Colonic mucosa (tissue), 4 donors: ENCODE data around the gene RBFOX2. TPM values are rescaled to one million over a fixed set of nuclear protein-coding genes. Genes with fewer than 3 reads are reported as not detected.

ENCODE experiments used
- DNase-seq: peaks from one replicate; pipeline ENCODE4 v3.0.0-alpha.2; 2020
- H3K27ac ChIP-seq: fragments of 200-600 bp; one replicate; pipeline ENCODE4 v1.8.0; 2021
- H3K27me3 ChIP-seq: fragments of 200-600 bp; one replicate; pipeline ENCODE4 v1.8.0; 2021
- H3K36me3 ChIP-seq: fragments of 200-600 bp; one replicate; pipeline ENCODE4 v1.8.0; 2021
- H3K4me1 ChIP-seq: fragments of 200-600 bp; one replicate; pipeline ENCODE4 v1.8.0; 2021; ENCODE audit warnings: mild to moderate bottlenecking
- H3K4me3 ChIP-seq: fragments of 200-600 bp; one replicate; pipeline ENCODE4 v1.8.0; 2021
- H3K9ac ChIP-seq, 2 donors: one replicate each; pipeline ENCODE4 v1.7.0; 2013; ENCODE audit warnings: control low read depth in 2 of 2, low read depth in 2 of 2, low read length in 2 of 2
- H3K9me3 ChIP-seq: fragments of 200-600 bp; one replicate; pipeline ENCODE4 v1.8.0; 2021
- intact Hi-C: fragments of 100-400 bp; cut with DNase I; formaldehyde crosslinking; loops from one replicate; pipeline ENCODE4 v1.14.1; 2022
- total RNA-seq, 2 donors: library from RNA; stranded (reverse); fragmentation: NEBNext Ultra II Directional in 1 of 2; extraction: Animal tissue kit (Norgen Biotek cat#: 25700) in 1 of 2; gene quantifications; one replicate each; pipeline ENCODE4 v1.2.1, GENCODE V29; 2021
- TF ChIP-seq, protein P1 (sequence below): fragments of 200-600 bp; IDR thresholded peaks from one replicate; pipeline ENCODE4 v1.8.0; 2022; ENCODE audit warnings: antibody characterized with exemption, mild to moderate bottlenecking
- donor health status: healthy.
- donor health status: DM: no; HTN: no; CAD: no.
- donor health status: DM: no; HTN: no; CAD: no.

RBFOX2 gene
- total RNA-seq, 2 donors from 2014 or later: 44.4 to 60.2 TPM

DNA sequence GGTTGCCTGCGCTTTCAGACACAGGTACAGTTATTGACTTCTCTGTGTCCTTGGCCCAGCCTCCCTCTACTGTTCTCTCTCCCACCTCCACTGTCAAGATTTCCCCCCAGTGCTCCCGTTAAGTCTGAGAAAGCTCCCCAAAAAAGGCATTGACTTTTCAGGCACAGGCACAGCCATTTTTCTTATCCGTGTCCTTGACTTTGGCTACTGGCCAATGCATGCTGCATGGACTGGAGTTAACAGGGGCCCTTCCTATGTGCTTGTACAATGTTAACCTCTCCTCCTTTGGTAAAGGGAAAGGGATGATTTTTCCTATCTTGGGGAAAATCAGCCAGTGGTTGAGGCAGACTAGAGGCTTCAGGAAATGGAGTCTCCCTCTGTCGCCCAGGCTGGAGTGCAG lies 306.7 kb downstream of the RBFOX2 start:
- Histone ChIP-seq H3K27ac (no peak overlapping the region), H3K36me3 (no peaks in the 10 kb centered on the region), H3K27me3 (no peaks in the 10 kb centered on the region), H3K9ac (no peak overlapping the region), H3K4me3 (no peak overlapping the region), H3K4me1 (no peaks in the 10 kb centered on the region), H3K9me3 (no peaks in the 10 kb centered on the region)
- TF ChIP-seq, protein P1, sequence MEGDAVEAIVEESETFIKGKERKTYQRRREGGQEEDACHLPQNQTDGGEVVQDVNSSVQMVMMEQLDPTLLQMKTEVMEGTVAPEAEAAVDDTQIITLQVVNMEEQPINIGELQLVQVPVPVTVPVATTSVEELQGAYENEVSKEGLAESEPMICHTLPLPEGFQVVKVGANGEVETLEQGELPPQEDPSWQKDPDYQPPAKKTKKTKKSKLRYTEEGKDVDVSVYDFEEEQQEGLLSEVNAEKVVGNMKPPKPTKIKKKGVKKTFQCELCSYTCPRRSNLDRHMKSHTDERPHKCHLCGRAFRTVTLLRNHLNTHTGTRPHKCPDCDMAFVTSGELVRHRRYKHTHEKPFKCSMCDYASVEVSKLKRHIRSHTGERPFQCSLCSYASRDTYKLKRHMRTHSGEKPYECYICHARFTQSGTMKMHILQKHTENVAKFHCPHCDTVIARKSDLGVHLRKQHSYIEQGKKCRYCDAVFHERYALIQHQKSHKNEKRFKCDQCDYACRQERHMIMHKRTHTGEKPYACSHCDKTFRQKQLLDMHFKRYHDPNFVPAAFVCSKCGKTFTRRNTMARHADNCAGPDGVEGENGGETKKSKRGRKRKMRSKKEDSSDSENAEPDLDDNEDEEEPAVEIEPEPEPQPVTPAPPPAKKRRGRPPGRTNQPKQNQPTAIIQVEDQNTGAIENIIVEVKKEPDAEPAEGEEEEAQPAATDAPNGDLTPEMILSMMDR: no peak
- intact Hi-C loops: no loop called here
- DNase-seq: no peak

DNA sequence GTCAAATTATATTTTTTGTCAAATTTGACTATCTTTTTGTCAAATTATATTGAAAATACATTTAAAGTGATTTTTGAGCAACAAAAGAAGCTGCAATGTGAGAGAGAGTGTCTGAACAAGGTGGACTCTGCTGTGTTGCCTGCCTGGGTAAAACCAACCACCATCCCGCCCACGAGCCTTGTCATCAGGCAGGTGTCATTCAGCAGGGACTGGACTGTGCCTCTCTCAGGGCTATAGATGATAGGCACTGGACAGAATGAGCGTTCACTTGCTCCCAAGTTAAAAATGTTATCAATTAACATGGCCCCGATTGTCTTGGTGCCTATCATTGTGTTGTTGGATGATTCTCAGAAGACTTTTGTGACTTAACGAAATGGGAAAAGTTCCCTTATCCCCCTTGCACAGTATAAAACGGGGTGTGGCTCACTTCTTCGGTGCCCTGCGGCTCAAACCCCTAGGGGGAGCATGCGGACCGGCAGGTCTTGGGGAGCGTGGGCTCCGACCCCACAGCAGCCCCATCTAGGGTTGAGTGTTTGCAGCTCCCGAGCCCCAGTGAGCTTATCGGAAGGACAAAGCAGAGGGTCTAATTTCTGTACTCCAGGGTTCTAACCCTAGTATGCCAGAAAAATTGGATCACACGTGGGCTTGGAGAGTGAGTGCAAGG lies 309.3 kb downstream of the RBFOX2 start:
- Histone ChIP-seq H3K36me3 (no peaks in the 10 kb centered on the region), H3K4me3 (no peak overlapping the region), H3K9me3 (no peaks in the 10 kb centered on the region), H3K4me1 (no peaks in the 10 kb centered on the region), H3K27ac (no peak overlapping the region), H3K27me3 (no peaks in the 10 kb centered on the region), H3K9ac (no peak overlapping the region)
- intact Hi-C loops: no loop called here
- TF ChIP-seq, protein P1: no peak
- no peak for DNase-seq

GRCh38 chr22:35717572-35717971 lies 311.1 kb downstream of the RBFOX2 start, which contains the start of gene APOL5:
APOL5 (plus strand) TSS chr22:35717872; CDS start chr22:35717872, 0 bp downstream.
- TF ChIP-seq, protein P1: no peak
- Histone ChIP-seq H3K4me3 (no peak within 1 kb of the TSS), H3K4me1 (no peaks in the 10 kb centered on the region), H3K9ac (no peak within 1 kb of the TSS), H3K27ac (no peak within 1 kb of the TSS), H3K9me3 (no peaks in the 10 kb centered on the region), H3K36me3 (no peaks in the 10 kb centered on the region), H3K27me3 (no peaks in the 10 kb centered on the region)
- intact Hi-C loops: no loop called here
- no peak for DNase-seq

GRCh38 chr22:35712672-35713071 lies 316.0 kb downstream of the RBFOX2 start:
- no peaks in the 10 kb centered on the region for H3K4me1 ChIP-seq
- TF ChIP-seq, protein P1: no peak
- H3K36me3 ChIP-seq: no peaks in the 10 kb centered on the region
- no peak overlapping the region for H3K4me3 ChIP-seq
- intact Hi-C loops: no loop called here
- H3K27me3 ChIP-seq: no peaks in the 10 kb centered on the region
- DNase-seq: no peak
- no peaks in the 10 kb centered on the region for H3K9me3 ChIP-seq
- no peak overlapping the region for H3K9ac ChIP-seq
- no peak overlapping the region for H3K27ac ChIP-seq

GRCh38 chr22:35711336-35711735 lies 317.3 kb downstream of the RBFOX2 start:
- intact Hi-C loops: no loop called here
- Histone ChIP-seq H3K9me3 (no peaks in the 10 kb centered on the region), H3K4me3 (no peak overlapping the region), H3K27ac (no peak overlapping the region), H3K36me3 (no peaks in the 10 kb centered on the region), H3K9ac (no peak overlapping the region), H3K4me1 (no peaks in the 10 kb centered on the region), H3K27me3 (no peaks in the 10 kb centered on the region)
- TF ChIP-seq, protein P1: no peak
- DNase-seq: no peak
